SK-N-SH (cell line): ENCODE results near the gene ATP8A2. TPM values are rescaled to one million over a fixed set of nuclear protein-coding genes. Genes with fewer than 3 reads are reported as not detected.

Source experiments
- CTCF ChIA-PET: fragments of 300-600, 350-600 bp; formaldehyde crosslinking; extraction: SDS; loops from one replicate; lab custom pipeline; 2021; lab: Yijun Ruan, JAX
- POLR2A ChIA-PET: fragments of 350-600 bp; sonication (Branson Sonifier 250); formaldehyde crosslinking; extraction: SDS; loops from one replicate; lab custom pipeline; 2020; ENCODE audit warnings: antibody characterized with exemption, inconsistent platforms; lab: Yijun Ruan, JAX
- DNase-seq: peaks from one replicate; pipeline ENCODE4 v3.0.0; 2012
- H2AFZ ChIP-seq: fragments of 200-600 bp; sonication (generic); 2 replicates; pipeline ENCODE4 v1.8.1; 2016; ENCODE audit warnings: antibody characterized with exemption, mild to moderate bottlenecking, low read depth
- H3F3A ChIP-seq: fragments of 200-600 bp; sonication (generic); replicated peaks from 2 replicates; pipeline ENCODE3; 2016; ENCODE audit warnings: antibody characterized with exemption, mild to moderate bottlenecking; ENCODE audit not compliant: insufficient read depth
- H3K27ac ChIP-seq, 2 experiments: fragments of 200-500 bp in 1 of 2; fragments of 200-600 bp in 1 of 2; sonication (Bioruptor generic) in 1 of 2; sonication (generic), shearing (Covaris generic) in 1 of 2; 2 replicates each; pipeline versions ENCODE4 v1.5.1 to v1.6.1; 2014 to 2016; ENCODE audit warnings: low read depth in 2 of 2, inconsistent platforms in 1 of 2, low read length in 1 of 2, mild to moderate bottlenecking in 1 of 2, mixed read lengths in 1 of 2
- H3K27me3 ChIP-seq: fragments of 200-600 bp; sonication (generic), shearing (Covaris generic); 2 replicates; pipeline ENCODE4 v1.6.1; 2016; ENCODE audit warnings: mixed run types; ENCODE audit not compliant: insufficient read depth
- H3K36me3 ChIP-seq, 2 experiments: fragments of 200-500 bp in 1 of 2; fragments of 200-600 bp in 1 of 2; sonication (Bioruptor generic) in 1 of 2; sonication (generic) in 1 of 2; replicated peaks in 1 of 2; 2 replicates each; pipeline versions ENCODE3 to v1.5.1; 2014 to 2016; ENCODE audit warnings: low read length in 1 of 2, mild to moderate bottlenecking in 1 of 2; ENCODE audit not compliant: insufficient read depth in 2 of 2, control insufficient read depth in 1 of 2
- H3K4me1 ChIP-seq, 2 experiments: fragments of 200-500 bp in 1 of 2; fragments of 200-600 bp in 1 of 2; sonication (Bioruptor generic) in 1 of 2; sonication (generic), shearing (Covaris generic) in 1 of 2; 2 replicates each; pipeline versions ENCODE4 v1.5.1 to v1.6.1; 2014 to 2016; ENCODE audit warnings: low read depth in 1 of 2, low read length in 1 of 2, mixed run types in 1 of 2; ENCODE audit not compliant: insufficient read depth in 2 of 2, control insufficient read depth in 1 of 2
- H3K4me2 ChIP-seq: fragments of 200-600 bp; sonication (generic), shearing (Covaris generic); 2 replicates; pipeline ENCODE4 v1.6.1; 2017; ENCODE audit warnings: mixed run types
- H3K4me3 ChIP-seq, 2 experiments: fragments of 200-500 bp in 1 of 2; fragments of 200-600 bp in 1 of 2; sonication (Bioruptor generic) in 1 of 2; sonication (generic), shearing (Covaris generic) in 1 of 2; 2 replicates each; pipeline versions ENCODE4 v1.5.1 to v1.8.1; 2014 to 2016; ENCODE audit warnings: low read depth in 2 of 2, inconsistent platforms in 1 of 2, low read length in 1 of 2, mild to moderate bottlenecking in 1 of 2, mixed read lengths in 1 of 2, moderate library complexity in 1 of 2
- H3K79me2 ChIP-seq: fragments of 200-600 bp; sonication (generic); 2 replicates; pipeline ENCODE4 v1.8.1; 2017; ENCODE audit warnings: mild to moderate bottlenecking; ENCODE audit not compliant: insufficient read depth
- H3K9ac ChIP-seq: fragments of 200-600 bp; sonication (generic); 2 replicates; pipeline ENCODE4 v1.6.1; 2017; ENCODE audit warnings: mixed run types
- H3K9me2 ChIP-seq: fragments of 200-600 bp; sonication (generic); 2 replicates; pipeline ENCODE4 v1.6.1; 2017; ENCODE audit warnings: mixed run types
- H3K9me3 ChIP-seq: fragments of 200-600 bp; sonication (generic); 2 replicates; pipeline ENCODE4 v1.6.1; 2017; ENCODE audit warnings: mixed run types, mild to moderate bottlenecking, moderate library complexity
- H4K20me1 ChIP-seq: fragments of 200-600 bp; sonication (generic); 2 replicates; pipeline ENCODE4 v1.6.1; 2017; ENCODE audit warnings: mild to moderate bottlenecking, mixed run types; ENCODE audit not compliant: insufficient read depth
- CHD2 ChIP-seq: fragments of 150-350 bp; IDR thresholded peaks from 2 replicates; pipeline ENCODE4 v1.6.1; 2018; ENCODE audit warnings: low read length; ENCODE audit not compliant: partially characterized antibody
- CTCF ChIP-seq: fragments of 200-600 bp; sonication (generic); IDR thresholded peaks from 2 replicates; pipeline ENCODE4 v1.6.1; 2017; ENCODE audit warnings: antibody characterized with exemption, mild to moderate bottlenecking, moderate library complexity
- EP300 ChIP-seq, 2 experiments: IDR thresholded peaks; 2 replicates each; pipeline versions ENCODE4 v1.4.0 to v1.6.1; 2012; ENCODE audit warnings: borderline replicate concordance in 1 of 2, low read depth in 1 of 2, low read length in 1 of 2
- EZH2phosphoT487 ChIP-seq: fragments of 200-600 bp; sonication (generic); IDR thresholded peaks from 2 replicates; pipeline ENCODE4 v1.6.1; 2017; ENCODE audit warnings: low read depth, mixed run types, mild to moderate bottlenecking, antibody characterized with exemption, moderate library complexity, borderline replicate concordance
- FOSL2 ChIP-seq: IDR thresholded peaks from 2 replicates; pipeline ENCODE4 v1.4.0; 2012; ENCODE audit warnings: low read depth, mild to moderate bottlenecking, moderate library complexity, borderline replicate concordance
- MEF2A ChIP-seq: IDR thresholded peaks from 2 replicates; pipeline ENCODE4 v1.4.0; 2012; ENCODE audit warnings: low read depth, borderline replicate concordance
- MXI1 ChIP-seq: IDR thresholded peaks from 2 replicates; pipeline ENCODE4 v1.6.1; 2012; ENCODE audit warnings: mild to moderate bottlenecking, low read depth, low read length, improper control_type of control experiment
- PBX3 ChIP-seq: IDR thresholded peaks from 2 replicates; pipeline ENCODE4; 2012
- POLR2AphosphoS5 ChIP-seq: IDR thresholded peaks from 2 replicates; pipeline ENCODE4 v1.6.1; 2012; ENCODE audit warnings: low read depth, low read length
- RAD21 ChIP-seq: IDR thresholded peaks from 2 replicates; pipeline ENCODE4 v1.6.1; 2012; ENCODE audit warnings: mild to moderate bottlenecking, low read length
- REST ChIP-seq: IDR thresholded peaks from 2 replicates; pipeline ENCODE4 v1.6.1; 2012; ENCODE audit warnings: mild to moderate bottlenecking, low read depth, low read length, moderate library complexity
- RXRA ChIP-seq: IDR thresholded peaks from 2 replicates; pipeline ENCODE4 v1.4.0; 2012; ENCODE audit warnings: low read depth, mild to moderate bottlenecking, borderline replicate concordance
- SIN3A ChIP-seq: IDR thresholded peaks from 2 replicates; pipeline ENCODE4 v1.6.1; 2012; ENCODE audit warnings: low read depth, mild to moderate bottlenecking, low read length, moderate library complexity, borderline replicate concordance
- TCF12 ChIP-seq: IDR thresholded peaks from 2 replicates; pipeline ENCODE4 v1.4.0; 2012
- USF2 ChIP-seq: fragments of 150-350 bp; IDR thresholded peaks from 2 replicates; pipeline ENCODE4 v1.6.1; 2017; ENCODE audit warnings: antibody characterized with exemption, low read length, low read depth, borderline replicate concordance
- ZBTB33 ChIP-seq: IDR thresholded peaks from 2 replicates; pipeline ENCODE4 v1.4.0; 2012; ENCODE audit warnings: low read depth, borderline replicate concordance
- WGBS: methylation state at CpG from one replicate; pipeline ENCODE4 v1.1.6; 2017; ENCODE audit warnings: low lambda C conversion rate; 5-methylcytosine and 5-hydroxymethylcytosine counted together
- polyA plus RNA-seq, 3 experiments: library from polyadenylated mRNA; depleted of rRNA; stranded (reverse); fragments of >200 nt; gene quantifications; 2 replicates each; pipeline ENCODE4 v1.2.3, GENCODE V29; 2012
- TF ChIP-seq, protein P1 (sequence below): IDR thresholded peaks from 2 replicates; pipeline ENCODE4 v1.4.0; 2012; ENCODE audit warnings: low read depth, borderline replicate concordance

Gene ATP8A2
- polyA plus RNA-seq, 1 of the 3 experiments (the other 2 are of a cell fraction): 0.02 TPM

DNA sequence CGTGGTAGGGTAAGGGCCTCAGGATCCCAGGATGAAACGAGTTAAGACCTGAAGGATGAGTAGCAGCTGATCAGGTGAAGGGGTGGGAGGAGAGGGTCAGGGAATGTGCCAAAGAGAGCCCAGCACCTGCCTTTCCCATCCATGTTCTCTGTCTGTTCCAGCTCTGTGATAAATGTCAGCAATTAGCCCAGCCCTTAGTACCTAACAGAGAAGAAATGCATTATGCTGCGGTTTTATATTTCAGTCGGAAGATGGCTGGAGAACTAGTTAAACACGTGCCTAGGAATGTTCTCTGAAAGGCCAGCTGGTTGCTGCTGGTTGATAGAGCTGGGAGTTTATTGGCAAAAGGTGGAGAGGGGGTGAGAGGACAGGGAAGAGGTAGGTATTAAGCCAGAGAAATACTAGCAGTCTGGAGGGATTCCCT, 411.8 kb downstream of the ATP8A2 start:
- no peak for DNase-seq
- 25% methylated on average over 5 of the region's 5 CpGs for WGBS
- Histone ChIP-seq H3K36me3 (no peaks in the 10 kb centered on the region), H3K4me1 (no peaks in the 10 kb centered on the region), H3K9me2 (no peaks in the 10 kb centered on the region), H3K9ac (no peak overlapping the region), H3K4me2 (no peak overlapping the region), H3K9me3 (no peaks in the 10 kb centered on the region), H3K4me3 (no peak overlapping the region), H3K27ac (no peak overlapping the region), H3F3A (no peaks in the 10 kb centered on the region), H4K20me1 (no peaks in the 10 kb centered on the region), H3K27me3 (no peaks in the 10 kb centered on the region), H3K79me2 (no peaks in the 10 kb centered on the region)
- CTCF ChIA-PET: no interaction called here
- POLR2A ChIA-PET: no interaction called here
- TF ChIP-seq RAD21 (no peak), CTCF (no peak), POLR2AphosphoS5 (no peak), ZBTB33 (no peak), RXRA (no peak), TCF12 (no peak), MXI1 (no peak), EP300 (IDR thresholded peaks at IDR 0.05; ENCODE audit: borderline replicate concordance in 1 of 2, low read depth in 1 of 2, low read length in 1 of 2) (no peak), FOSL2 (no peak), EZH2phosphoT487 (no peak), MEF2A (no peak), CHD2 (no peak), REST (no peak), USF2 (no peak), SIN3A (no peak), PBX3 (no peak)
- TF ChIP-seq, protein P1, sequence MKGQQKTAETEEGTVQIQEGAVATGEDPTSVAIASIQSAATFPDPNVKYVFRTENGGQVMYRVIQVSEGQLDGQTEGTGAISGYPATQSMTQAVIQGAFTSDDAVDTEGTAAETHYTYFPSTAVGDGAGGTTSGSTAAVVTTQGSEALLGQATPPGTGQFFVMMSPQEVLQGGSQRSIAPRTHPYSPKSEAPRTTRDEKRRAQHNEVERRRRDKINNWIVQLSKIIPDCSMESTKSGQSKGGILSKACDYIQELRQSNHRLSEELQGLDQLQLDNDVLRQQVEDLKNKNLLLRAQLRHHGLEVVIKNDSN: no peak
- TF ChIP-seq, all 33 proteins: peak for 0
- H2AFZ ChIP-seq: no peak overlapping the region
